Suppressor macrophage treated with lipopolysaccharide for 4 hours (primary cell): Measurements from ENCODE around the gene AFF3.
A peak's percentile ranks its signal among the peaks of the same experiment; 100 is the strongest.

ENCODE experiments used
- DNase-seq: peaks from one replicate; pipeline ENCODE4 v3.0.0-alpha.2; 2020

The AFF3 gene

DNA sequence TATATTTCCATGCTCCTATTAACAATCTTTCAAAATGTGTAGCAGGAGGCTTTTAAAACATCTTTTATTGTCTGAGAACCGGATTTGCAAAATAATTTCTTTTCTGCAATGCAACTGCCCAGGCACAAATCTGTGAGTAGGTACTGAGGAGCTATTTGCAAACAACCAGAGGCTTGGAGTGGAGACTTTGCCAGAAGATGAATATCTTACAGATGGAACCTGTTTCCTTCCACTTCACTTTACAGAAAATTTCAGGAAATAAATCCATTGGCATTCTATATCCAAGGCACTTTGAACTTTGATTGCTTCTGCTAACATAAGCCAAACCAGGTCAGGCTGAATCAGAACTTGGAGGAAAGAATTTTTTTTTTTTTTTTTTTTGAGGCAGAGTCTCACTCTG lies 415.2 kb downstream of the AFF3 start:
- no peak for DNase-seq

DNA sequence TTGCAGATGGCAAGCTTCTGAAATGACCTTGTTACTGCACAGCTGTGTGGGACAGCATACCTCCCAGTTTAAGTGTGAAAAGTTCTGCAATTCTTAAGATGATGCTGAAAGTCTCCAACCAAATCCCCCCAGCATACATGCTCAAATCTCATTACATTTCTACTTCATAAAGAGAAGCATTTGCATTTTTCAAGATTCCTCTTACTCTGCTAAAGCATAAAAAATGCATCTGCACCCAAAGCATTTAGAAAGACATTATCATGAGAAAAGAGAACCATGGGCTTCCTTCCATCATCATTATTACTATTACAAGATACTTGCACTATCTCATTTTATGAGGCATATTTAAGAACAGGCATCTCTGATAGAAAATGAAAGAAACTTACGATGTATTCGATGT lies 415.7 kb downstream of the AFF3 start:
- DNase-seq = peak; percentile 10

DNA sequence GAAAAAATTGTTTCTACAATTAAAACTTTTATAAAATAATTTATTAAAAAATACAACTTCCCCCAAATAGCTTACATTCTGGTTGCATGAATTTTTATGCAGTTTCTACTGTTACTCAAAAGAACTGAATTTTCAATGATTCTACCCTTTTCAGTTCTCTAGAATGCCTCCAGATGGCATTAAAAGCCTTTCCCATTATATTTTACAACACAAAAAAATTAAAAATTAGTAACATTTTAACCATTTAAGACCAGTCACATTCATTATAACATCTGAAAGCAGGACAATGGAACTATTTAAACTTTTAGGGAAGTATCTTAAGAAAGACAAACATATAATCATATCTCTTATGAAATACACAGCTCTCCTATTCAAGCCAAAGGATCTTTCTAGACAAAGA lies 416.6 kb downstream of the AFF3 start:
- peak; percentile 32 for DNase-seq

DNA sequence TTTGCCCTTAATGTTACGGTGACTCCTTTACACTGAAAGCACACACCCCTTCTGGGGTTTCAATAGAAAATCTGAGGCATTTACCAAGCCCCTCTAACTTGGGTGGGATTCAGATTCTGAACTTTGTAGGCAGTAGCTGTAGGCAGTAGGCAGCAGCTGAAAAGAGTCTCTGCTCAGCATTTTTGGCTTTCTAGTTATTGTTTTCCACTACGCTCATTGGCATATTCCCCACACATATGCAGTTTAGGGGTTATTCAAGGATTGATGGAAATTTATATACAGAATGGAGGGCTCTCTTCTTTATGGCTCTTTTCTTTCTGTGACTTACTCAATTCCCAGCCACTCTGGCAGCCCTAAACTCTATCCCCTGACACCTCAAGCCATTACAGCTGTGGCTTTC lies 419.9 kb downstream of the AFF3 start:
- no peak for DNase-seq

DNA sequence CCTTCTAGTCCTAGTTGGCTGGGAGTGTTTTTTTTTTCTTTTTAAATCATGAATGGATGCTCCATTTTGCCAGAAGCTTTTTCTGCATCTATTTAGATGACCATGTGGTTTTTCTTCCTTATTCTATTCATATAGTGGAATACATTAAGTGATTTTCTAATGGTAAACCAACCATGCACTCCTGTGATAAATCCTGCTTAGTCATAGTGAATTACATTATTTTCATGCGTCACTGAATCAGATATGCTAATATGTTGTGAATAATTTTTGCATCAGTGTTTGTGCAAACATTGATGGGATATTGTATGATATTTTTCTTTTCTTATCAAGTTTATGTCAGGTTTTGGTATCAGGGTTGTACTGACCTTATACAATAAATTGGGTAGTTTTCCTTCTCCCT lies 423.3 kb downstream of the AFF3 start:
- DNase-seq = no peak

DNA sequence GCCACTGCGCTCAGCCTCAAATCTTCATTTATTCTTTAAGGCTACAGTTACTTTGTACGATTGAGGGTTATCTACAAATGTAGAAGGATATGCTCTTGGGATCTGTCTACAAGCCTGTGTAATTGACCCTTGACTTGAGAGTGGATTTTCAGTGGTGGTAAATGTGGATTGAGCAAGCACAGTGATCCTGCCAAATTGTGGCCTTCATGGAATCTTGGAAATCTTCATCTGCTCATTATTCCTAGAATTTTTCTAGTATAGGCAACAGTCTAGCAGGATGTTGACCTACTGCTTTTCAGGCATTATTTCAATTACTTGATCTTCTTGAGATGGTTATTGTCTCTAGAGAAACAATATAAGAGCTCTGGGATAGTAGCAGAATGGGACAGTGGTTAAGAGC lies 426.4 kb downstream of the AFF3 start:
- DNase-seq = no peak

DNA sequence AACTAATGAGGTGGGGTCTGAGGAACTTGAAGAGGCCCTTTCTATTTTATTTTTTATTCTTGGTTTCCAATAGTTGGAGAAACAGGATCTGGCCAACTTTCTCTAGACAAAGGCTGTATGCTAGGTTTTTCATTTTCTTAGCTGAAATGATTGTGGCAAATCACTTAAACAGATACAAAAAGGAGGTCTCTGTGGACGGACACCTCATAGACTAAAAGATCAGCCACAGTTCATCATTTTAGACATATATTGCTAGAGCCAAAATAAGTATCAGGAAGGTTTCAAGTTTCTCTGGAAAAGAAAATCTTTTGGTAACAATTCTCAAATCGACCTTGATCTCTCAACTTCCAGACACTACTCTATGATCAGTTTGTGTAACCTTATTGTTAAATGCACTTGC lies 428.0 kb downstream of the AFF3 start:
- no peak for DNase-seq

DNA sequence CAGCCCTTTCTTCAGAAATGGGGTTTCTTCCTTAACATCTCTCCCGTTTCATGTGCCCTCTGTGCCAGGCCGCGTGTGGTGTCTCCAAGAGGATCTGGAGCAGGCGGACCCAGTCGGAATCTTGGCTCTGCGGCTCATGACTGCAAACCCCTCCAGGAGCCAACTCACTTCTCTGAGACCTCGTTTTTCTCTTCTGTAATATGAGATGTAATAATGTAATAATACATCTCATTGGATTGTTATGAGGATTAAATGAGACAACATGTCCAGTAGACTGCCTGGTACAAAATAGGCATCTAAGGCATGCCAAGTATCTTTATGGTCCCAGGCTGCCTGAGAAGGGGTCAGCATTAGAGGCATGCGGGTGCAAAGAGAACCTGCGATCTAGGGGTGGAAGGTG lies 431.2 kb downstream of the AFF3 start:
- no peak for DNase-seq

DNA sequence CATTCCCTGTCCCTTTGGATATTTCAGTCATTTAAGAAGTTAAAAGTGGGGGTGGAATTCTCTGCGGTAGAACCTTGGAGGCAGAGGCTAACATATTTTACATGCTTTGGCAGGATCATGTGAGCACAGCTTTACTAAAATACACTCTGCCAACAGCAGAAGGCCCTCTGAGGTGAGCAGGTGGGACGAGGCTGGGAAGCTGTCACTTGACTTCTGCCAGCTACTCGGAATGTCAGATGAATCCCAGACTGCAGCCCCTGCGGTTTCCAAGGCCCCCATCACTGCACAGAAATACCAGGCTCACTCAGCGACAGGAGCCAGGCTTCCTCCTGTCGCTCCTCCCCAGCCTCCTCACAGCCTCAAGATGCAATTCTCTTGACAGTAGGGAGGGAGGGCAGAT lies 431.7 kb downstream of the AFF3 start:
- no peak for DNase-seq

DNA sequence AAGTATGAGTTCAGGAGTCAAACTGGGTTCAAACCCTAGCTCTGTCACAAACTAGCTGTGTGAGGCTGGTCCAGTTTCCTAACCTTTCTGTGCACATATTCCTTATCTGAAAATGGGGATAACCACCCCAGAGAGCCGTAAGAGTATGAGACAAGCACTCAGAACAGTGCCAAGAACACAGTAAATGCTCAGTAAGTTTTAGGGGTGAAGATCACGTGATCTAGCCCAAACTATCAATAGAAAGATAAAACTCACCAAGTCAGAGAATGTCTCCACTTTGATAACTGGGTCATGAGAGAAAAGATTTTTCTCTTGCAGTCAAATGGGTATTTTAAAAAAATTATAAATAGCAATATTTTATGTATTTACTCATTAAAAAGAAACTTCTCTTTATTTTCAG lies 433.2 kb downstream of the AFF3 start:
- DNase-seq = no peak

DNA sequence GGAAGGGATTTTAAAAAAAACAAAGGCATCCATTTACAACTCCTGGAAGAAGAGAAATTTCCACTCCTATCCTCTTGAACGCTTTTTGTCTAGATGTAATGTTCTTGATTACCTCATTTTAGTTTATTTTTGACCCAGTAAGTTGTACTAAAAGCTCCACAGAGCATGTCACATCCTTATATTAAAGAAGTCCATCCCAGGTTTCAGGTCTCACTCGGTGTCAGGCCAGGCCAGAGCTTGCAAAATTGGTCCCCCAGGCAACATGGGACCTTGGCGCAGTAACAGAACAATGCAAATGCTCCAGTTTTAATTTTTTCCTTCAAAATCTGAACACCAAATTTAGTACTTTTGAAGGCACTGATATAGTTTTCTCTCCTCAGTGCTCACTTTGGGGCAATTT lies 434.2 kb downstream of the AFF3 start:
- DNase-seq = no peak

DNA sequence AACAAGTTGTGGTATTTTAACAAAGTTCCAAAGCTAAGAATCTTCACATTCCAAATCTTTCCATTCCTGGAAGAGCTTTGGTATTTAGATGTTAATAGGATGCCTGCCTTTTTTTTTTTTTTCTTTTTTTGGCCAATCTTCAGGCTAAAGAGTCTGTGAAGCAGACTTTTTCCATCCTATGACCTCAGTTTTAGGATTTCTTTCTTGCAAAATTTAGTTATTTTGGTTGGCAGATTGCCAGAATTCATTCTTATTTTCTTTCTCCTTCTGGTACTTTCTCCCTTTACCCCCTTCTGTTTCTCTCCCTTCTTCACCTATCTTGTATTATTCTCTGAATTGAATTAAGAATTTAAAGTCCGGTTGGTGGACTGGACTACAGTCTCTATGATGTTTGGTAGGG lies 434.8 kb downstream of the AFF3 start:
- DNase-seq = no peak

DNA sequence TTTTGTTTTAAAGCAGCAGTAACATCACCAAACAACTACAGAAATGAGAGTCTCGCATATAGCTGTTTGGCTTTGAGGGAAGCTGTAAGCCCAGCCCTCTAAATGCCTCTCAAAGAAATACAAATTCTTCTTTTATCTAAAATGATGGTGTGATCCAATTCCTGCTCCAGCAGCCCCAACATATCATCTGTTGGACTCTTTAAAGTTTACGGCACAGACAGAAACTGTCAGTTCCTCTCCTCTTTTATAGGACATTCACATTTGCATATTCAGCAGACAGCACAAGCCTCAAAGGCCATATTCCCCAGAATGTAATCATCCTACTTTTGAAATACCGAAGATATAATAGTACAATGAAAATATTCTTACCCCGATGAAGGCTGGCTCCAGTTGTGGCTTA lies 435.7 kb downstream of the AFF3 start:
- no peak for DNase-seq

DNA sequence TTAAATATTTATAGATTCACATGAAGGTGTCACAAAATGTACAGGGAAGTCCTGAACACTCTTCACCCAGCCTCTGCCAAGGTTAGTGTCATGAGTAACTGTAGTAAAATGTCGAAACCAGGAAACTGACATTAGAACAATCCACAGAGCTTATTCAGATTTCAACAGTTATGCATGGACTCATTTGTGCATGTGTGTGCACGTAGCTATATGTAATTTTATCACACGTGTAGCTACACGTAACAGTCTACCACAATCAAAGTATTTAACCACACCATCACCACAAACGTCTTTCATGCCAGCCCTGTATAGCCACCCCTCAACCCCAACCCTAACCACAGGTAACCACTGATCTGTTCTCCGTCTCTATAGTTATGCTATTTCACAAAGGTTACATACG lies 440.9 kb downstream of the AFF3 start:
- DNase-seq = peak; percentile 8

DNA sequence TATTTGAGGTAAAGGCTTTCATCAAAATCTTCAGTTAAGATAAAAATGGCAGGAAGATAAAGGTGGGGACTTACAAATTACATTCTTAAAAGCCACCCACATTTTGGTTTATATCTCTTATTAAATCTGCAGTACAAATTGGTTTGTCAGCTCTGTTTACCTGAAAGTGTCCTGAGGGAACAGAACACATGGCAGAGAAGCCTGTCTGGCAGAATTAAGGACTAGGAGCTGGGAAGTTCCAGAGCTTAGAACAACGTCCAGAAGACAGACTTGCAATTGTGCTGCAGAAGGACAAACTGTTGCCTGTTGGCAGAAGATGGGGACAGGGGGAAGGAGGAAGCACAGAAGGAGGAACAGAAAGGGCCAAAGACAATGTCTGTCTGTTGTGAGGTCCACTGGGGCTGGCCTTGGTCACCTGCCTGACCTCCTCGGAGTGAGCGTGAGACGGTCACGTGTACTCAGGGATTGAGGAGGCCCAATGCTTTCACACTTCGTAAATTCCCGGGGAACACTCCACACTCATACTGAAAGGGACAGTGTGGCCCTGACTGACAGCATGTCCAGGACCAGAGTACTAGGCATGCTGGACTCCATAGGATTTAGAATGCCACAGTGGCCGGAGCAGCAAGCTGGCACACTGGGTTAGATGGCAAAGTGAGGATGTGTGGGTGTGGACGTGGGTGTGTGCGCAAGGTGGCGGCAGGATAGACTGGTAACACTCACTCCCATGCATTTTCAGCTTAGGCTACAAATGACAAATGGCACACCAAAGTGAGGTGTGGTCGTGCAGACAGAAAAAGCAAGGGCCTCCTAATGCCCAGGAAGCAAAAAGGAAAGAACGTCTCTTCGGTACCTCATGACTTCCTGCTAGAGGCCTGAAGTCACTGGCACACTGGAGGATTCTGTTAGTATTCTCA lies 441.6 kb downstream of the AFF3 start:
- DNase-seq = peak; percentile 5

DNA sequence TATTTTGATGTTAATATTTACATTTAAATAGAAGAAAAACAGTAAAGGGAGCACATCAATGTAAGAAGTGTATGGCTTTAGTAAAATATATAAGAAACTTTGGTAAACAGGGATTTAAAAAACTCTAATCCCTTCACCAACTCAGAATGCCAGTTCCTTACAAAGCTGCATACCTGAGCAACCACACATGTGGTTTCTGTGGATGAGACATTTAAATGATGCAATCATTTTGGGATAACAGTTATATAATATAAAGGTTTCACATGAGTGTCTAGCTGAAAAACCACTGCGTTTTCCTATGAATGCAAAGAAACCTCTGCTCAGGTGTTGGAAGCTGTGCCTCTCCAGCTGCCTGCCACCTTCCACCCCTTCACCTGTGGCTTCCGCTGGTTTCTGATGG lies 443.5 kb downstream of the AFF3 start:
- DNase-seq = no peak

DNA sequence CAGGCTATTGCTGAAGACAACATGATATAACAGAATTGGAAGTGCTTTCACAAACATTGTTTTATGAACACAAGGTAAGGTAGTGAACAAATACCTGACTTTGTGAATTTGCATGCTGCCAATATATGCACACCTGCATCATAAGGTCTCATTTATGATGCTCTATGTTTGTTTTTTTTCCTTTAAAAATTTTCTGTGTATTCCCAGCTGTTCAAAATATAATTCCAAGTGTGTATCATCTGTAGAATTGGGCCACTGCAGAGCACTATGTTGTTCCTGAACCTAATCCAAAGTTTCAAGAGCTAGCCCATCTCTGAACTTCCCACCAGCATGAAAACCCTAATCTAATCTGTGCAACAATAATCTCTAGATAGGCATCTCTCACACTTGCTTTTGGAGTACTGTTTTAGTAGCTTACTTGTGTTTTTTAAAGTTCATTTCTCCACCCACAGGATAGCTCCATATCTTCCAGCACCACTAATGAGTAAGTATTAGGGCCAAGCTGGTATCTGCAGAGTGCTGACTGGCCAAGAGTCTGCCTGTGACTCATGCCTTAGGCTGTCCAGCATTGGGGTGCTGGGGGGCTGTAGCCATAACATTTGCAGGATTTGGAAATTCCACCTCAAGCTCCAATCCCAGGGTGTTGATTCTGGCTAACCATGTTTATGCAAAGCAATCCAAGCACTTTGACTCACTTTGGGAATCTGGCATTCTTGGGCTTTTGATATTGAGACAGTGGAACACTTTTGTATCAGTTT lies 444.4 kb downstream of the AFF3 start:
- no peak for DNase-seq

DNA sequence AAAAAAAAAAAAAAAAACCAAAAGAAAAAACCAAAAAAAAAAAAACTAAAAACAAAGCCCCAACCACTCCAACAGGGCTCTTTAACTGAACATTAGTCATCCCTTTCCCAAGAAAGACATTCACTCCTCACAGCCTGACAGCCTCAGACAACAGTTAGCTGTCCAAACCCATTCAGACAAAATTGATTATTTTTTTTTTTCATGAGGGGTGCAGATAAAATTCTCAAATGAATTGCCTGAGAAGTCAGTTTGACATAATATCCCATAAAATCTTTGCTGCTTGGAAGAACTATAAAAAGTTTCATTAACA lies 446.5 kb downstream of the AFF3 start:
- no peak for DNase-seq

DNA sequence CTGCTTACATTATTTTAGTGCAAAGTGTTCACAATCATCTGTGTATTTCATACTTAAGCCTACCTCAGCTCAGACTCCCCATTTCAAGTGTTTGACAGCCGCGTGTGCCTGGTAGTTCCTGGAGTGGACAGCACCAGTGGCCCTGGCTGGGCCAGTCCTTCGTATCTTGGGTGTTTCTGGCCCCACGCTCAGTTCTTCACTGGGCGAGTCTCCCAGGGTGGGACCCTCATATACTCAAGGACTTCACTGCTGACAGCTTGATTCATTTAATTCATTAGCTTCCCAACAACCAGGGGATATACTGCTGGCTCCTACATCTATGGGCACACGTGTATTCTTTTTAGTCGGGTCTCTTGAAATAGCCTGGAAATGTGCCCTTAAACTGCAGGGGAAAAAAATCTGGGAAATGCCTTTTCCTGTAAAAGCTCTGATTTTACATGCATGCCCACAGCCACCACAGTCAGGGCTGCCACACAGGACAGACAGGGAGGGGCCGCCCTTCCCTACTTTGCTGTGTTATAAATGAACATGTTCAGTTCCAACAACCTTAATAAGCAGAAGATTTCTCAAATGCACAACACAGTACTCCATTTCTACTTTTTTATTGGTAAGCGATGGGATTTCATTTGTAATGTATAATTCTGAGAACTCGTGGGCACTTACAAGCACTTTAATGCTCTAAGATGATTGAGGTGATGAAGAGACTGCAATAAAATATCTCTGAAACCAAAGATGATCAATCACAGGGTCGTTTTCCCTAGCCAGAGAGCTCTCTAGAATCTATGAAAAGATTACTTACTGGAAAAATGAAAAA lies 447.1 kb downstream of the AFF3 start:
- no peak for DNase-seq

DNA sequence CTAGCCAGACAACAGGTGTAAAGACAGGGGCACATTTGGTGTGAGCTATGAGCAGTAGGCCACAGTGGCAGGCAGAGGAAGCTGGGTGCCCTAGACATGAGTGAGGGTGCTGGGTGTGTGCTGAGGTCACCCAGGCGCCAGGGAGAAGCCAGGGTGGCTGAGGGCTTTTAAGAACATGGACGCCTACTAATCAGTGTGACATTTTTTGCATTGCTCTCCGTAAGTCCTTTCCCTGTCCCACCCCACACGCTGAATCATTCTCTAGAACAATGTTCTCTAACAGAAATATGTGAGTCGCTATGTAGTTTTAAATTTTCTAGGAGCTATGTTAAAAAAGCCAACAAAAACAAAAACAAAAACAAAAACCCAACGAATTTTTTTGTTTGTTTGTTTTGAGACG lies 448.1 kb downstream of the AFF3 start:
- DNase-seq = no peak

DNA sequence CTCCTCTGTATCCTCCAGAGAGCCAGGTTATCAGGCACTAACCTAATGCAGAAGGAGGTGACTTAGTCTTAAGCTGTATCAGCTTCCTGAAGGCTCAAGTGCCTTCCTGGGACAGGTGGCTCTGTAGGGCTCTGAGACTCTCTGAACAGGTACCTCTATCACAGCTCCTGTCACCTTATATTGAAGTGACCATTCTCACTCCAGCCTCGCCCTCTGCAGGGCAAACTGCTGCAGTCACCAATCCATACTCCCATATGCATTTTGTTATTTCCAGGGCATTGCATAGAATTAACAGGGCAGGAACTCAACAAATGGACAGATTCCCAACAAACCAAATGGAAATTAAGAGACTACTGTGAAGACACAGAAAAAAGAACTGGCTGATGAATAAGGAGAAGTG lies 449.6 kb downstream of the AFF3 start:
- DNase-seq = no peak

DNA sequence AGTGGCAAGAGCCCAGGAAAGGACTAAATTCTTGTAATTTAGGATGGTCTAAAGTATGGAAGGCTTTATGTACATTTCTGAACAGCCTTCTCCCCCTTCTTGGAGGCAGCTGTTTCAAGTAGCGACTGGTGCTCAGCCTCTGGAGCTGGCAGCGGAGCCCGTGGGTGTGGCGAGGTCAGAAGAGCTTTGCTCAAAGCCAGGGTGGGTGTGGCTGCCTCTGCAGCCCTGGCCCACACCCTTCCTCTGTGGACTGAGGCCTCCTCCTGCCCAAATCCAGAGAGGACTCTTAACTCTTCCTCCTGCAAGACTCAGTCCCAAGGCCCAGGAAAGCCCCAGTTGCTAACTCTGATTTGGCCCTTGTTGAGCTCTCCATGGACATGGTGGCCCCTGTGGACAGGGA lies 450.5 kb downstream of the AFF3 start:
- peak; percentile 31 for DNase-seq

DNA sequence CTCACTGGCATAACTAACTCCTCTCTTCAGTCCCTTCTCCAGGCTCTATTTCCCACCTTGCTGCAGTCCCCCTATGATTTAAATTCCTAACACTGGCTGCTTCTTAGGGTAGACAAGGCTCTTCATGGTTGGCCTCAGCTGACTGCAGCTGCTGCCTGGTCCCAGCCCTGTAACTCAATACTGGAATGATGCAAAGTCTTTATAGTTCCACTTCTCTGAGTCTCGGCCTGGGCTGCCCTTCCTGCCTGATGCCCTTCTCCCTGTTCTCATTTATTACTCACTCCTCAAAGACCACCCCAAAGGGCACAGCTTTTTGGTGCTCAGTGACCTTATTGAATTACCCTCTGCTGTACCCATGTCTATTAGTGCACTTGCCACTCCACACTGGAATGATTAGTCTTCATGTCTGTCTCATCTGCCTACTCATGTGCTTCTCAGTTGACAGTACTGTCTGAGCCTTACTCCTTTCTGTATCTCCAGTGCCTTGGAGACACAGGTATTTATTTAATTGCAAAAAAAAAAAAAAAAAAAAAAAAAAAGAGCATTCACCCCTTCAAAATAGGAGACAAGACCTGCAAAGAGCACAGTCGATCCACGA lies 453.1 kb downstream of the AFF3 start:
- DNase-seq = no peak
